ENCODE measurements around the gene SDHA.

SDHA gene

GRCh38 chr5:217494-218456 is at the start of gene SDHA, which contains the start of gene CCDC127:
Gene SDHA (plus strand): TSS chr5:218320. CDS start chr5:218356, 36 bp downstream.
Gene CCDC127 (minus strand): TSS chr5:218153. CDS start chr5:216849, 1,304 bp downstream.
- DNase-seq (ENCODE audit: low spot score): peak; percentile 97

DNA sequence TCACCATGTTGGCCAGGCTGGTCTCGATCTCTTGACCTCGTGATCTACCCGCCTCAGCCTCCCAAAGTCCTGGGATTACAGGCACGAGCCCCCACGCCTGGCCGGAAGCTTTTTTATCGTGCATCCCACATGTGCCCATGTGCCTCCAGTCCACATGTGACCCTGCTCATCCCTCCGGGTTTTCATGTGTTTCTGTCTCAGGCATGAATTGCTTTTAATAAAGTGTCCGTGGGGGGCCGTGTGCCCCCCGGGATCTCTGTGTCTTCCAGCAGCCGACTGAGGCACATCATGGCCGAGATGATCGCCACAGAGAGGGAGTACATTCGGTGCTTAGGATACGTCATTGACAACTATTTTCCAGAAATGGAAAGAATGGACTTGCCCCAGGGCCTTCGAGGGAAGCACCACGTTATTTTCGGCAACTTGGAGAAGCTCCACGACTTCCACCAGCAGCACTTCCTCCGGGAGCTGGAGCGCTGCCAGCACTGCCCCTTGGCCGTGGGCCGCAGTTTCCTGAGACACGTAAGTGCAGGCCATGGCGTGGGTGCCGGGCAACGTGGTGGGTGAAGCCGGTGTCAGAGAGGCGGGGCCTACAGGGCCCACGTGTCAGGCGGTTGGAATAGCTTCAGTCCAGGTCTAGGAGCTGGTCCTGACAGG is 48.9 kb upstream of the SDHA start:
- no peak for DNase-seq (ENCODE audit: low spot score)

GRCh38 chr5:169728-170094 is 48.4 kb upstream of the SDHA start:
- DNase-seq (ENCODE audit: low spot score): no peak

GRCh38 chr5:170971-171800 is 46.9 kb upstream of the SDHA start:
- no peak for DNase-seq (ENCODE audit: low spot score)

DNA sequence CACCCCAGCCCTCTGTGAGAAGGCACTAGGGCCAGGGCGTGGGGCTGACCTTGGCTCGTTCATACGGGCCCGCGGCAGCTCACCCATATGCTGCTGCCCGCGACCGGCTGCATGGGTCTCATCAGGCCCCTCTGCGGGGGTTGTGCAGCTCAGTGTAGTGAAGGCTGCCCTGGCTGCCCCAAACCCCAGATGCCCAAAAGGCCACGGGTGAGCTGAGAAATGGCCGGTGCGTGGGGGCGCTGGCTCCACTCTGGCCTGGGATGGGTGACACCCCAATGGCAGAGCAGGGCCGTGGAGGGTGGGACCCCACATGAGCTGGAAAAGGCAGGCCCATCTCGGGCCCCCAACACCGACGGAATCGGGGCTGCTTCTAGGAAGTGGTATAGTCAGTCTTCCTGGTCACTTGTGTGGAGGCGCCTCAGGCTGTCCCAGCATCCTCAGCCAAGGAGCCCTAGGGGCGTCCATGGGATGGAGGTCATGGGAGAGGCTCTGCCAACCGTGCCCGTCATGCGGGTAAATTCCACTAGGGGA is 46.3 kb upstream of the SDHA start:
- no peak for DNase-seq (ENCODE audit: low spot score)

DNA sequence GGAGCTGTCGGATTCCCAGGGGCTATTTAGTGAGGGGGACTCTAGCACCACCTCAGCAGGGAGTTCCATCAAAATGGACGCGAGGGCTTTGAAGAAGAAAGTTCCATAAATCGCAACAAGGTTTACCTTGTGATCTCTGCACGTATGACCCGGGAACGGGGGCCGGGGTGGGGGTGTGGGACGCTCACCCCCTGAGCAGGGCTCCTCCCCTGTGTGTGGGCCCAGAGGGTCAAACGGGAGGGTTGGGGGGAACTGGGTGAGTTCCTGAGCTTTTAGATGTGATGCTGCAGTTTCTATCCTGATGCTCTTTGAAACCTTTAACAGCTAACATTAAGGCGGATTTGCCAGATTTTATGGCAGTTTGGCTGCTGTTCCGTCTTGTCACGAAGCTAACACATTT is 45.7 kb upstream of the SDHA start:
- DNase-seq (ENCODE audit: low spot score): no peak

DNA sequence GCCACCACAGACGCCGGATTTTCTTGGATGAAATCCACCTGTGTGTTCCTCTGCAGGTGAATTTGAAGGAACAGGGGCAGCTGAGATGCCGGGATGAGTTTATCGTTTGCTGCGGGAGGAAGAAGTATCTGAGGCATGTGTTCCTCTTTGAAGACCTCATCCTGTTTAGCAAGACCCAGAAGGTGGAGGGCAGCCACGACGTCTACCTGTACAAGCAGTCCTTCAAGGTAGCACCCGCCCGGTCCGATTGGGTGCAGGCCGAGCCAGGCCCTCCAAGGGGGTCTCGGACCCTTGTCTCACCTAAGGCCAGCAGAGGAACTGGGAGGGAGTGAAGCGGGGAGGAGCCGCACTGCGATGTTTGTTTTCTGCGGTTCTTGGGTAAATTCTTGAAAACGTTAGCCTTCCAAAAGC is 45.3 kb upstream of the SDHA start:
- DNase-seq (ENCODE audit: low spot score): no peak

GRCh38 chr5:173392-174290 is 44.5 kb upstream of the SDHA start:
- no peak for DNase-seq (ENCODE audit: low spot score)

DNA sequence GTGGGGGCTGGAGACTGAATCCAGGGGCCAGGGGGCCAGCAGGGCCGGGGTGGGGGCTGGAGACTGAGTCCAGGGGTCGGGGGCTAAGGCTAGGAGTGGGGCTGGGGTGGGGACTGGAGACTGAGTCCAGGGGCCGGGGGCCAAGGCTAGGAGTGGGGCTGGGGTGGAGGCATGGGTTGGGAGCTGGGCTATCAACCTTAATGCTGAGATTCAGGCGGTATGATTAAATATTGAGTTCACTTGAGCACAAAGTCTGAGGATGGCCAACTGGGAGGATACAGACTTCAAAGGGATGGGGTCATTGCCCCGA is 43.9 kb upstream of the SDHA start:
- DNase-seq (ENCODE audit: low spot score): no peak

- DNase-seq (ENCODE audit: low spot score): no peak
Observed at GRCh38 chr5:174876-175465, 43.1 kb upstream of the SDHA start.

- DNase-seq (ENCODE audit: low spot score): no peak
Observed at GRCh38 chr5:176296-176823, 41.8 kb upstream of the SDHA start.

- DNase-seq (ENCODE audit: low spot score): no peak
Observed at GRCh38 chr5:178110-178509, 40.0 kb upstream of the SDHA start.

DNA sequence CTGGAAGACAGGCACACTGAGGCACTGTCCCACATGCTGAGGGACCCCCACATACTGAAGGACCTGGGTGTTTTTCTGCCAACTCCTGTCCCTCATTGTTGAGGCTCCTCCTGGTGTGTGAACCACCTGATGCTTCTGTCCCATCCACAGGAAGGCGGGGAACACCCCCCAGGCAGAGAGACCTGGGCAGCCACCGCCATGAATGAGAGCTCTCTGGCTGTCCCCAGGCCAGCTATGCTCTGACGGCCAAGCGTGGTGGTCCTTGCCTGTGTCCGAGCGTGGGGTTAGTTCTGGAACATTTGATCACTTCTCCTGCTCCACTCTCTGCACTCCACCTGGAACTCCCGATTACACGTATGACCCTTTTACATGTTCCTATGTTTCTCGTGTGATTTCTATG is 38.7 kb upstream of the SDHA start:
- no peak for DNase-seq (ENCODE audit: low spot score)

GRCh38 chr5:180286-180918 is 37.7 kb upstream of the SDHA start:
- DNase-seq (ENCODE audit: low spot score): no peak

- DNase-seq (ENCODE audit: low spot score): no peak
Observed at GRCh38 chr5:181160-181559, 37.0 kb upstream of the SDHA start.

DNA sequence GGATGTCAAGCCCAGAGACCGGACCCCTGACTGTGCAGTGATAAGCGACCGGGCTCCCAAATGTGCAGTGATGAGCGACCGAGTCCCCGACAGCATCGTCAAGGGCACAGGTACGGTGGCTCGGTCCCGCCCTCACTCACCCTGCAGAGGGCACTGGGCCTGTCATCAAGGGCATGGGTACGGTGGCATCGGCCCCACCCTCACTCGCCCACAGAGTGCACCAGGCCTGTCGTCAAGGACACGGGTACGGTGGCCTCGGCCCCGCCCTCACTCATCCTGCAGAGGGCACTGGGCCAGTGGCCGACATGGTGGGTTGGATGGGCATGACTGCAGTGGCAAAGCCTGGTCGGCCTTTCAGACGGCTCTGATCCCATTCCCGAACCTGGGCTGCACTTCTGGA is 36.6 kb upstream of the SDHA start:
- DNase-seq (ENCODE audit: low spot score): no peak

DNA sequence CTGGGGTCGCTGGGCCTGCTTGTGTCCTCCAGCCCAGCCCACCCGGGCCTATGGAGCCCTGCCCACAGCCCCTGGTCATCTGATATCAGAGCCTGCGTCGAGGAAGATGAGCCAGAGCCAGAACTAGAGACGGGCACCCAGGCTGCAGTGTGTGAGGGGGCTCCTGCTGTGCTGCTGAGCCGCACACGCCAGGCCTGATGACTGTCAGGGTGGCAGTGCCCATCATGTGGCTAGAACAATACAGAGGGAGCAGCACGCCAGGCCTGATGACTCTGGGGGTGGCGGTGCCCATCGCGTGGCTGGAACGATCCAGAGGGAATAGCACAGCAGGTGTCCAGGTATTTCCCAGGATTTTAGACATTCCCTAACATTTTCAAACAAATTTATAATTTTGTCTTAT is 36.0 kb upstream of the SDHA start:
- no peak for DNase-seq (ENCODE audit: low spot score)

DNA sequence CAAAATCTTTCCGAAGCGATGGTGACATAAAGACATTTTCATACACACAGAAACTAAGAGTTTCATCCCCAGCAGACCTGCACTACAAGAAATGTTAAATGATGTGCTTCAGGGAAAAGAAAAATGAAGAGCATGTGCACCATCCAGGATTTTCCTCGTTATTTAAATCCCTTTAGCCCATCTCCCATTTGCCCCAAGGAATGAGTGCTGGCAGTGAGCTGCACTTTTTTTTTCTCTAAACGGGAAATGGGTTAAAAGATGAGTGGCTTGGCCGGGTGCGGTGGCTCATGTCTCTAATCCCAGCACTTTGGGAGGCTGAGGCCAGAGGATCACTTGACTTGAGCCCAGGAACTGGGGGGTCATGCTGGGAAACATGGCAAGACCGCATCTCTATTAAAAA is 33.6 kb upstream of the SDHA start:
- DNase-seq (ENCODE audit: low spot score): no peak

GRCh38 chr5:185095-186070 is 32.7 kb upstream of the SDHA start:
- no peak for DNase-seq (ENCODE audit: low spot score)
